ENCODE measurements around the gene HADH.

GRCh38 chr4:108072300-108072699 lies 82.6 kb downstream of the HADH start:
- TF ChIP-seq CTCF (IDR thresholded peaks at IDR 0.05; ENCODE audit: low read length) (no peak), EZH2 (IDR thresholded peaks at IDR 0.05; ENCODE audit: borderline replicate concordance, low read length) (no peak)
